Eye (tissue), 1 donor: ENCODE measurements around the gene UBA3.

Experiments used
- DNase-seq: peaks from one replicate; pipeline ENCODE4 v3.0.0-alpha.2; 2015

The UBA3 gene

DNA sequence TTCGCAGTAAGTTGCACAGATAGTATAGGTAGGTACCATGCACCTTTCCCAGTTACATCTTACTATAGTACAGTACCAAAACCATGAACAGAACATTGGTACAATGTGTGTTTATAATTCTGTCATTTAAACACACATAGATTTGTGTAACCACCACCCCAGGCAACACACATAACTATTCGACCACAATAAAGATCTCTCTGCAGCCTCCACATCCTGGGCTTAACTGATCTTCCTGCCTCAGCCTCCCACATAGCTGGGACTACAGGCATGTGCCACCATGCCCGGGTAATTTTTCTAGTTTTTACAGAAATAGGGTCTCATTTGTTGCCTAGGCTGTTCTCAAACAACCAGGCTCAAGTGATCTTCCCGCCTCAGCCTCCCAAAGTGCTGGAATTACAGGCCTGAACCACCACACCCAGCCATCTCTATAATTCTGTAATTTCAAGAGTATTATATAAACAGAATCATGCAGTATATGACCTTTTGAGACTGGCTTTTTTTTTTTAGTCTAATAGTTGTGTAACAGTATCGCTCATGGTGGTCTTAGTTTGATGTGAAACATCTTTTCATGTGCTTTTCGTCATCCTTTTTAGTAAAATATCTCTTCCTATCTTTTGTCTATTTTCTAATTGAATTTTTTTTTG, 14.7 kb downstream of the UBA3 start:
- DNase-seq: no peak

DNA sequence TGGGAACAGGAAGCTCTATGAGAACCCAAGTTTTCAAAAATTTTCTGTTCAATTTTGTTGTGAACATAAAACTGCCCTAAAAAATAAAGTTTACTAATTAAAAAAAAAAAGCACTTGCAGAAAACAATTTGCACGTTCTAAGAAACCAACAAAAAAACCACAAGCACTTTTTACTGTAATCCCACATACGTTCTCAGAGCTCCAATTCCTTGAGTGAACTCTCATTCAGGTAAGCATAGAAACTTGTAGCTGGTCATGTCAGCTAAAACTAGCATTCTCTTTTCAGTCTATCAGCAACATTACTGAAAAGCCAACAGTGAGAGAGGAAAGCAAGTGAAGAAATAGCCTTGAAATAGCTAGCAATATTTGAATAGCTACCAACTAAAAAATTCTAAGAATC, 16.5 kb downstream of the UBA3 start:
- DNase-seq: no peak

DNA sequence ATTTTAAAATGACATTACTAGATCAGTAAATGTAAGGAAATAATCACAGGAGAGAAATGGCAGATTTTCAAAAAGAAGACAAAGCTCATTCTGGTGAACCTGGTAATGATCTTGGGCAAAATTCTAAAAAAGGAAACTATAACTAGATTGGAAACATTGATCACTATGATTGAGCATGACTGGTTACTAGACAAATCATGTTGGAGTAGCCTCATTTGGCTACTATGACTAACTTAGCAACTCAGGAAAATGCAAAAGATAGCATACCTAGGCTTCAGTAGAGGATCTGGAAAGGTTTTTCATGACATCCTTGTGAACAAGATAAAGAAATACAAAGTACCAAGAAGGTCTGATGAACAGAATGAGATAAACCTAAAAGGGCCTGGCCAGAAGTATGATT, 20.5 kb downstream of the UBA3 start:
- DNase-seq: no peak

DNA sequence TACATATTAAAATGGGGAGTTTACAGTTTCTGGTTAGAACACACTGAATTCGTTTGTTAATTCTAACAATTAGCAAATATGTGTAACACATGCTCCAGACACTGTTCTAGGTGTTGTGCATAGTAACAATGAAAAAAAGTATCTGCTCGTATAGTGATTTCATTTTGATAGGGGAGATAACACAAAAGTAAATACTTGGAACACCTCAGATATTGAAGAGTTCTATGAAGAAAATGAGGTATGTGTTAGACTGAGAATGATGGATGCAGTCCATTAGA, 21.3 kb downstream of the UBA3 start:
- no peak for DNase-seq

DNA sequence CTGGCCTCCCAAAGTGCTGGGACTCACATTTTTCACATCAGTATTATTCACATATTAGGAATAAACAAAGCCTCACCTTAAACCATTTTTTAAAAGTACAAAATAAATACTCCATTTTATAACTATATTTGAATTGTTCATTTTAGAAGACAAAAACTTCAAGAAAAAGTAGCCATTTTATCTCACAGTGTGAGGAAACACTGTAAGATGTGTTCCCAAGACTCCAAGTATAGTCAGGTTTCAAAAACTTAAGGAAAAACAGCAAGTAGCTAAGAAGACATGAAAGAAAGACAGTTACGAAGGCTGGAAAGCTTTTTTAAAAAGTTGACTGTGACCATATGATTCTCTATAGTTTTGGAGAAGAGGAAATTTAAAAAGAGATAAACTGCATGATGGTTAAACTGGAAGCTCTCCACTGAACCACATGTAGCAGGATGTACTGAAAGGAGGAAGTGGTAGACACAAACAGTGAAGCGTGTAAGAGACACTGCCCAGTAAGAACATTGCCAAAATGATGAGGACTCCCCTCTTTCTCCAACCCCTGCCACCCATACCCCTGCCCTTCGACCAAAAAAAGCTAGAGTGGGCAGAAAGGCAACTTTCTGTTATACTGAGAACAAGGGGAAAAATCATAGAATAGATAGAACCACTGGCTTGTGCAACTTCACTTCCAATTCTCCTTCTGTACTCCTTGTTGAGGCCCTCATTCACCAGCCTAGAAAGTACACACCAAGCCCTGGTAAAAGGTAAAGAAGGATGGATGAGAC, 21.8 kb downstream of the UBA3 start:
- no peak for DNase-seq

DNA sequence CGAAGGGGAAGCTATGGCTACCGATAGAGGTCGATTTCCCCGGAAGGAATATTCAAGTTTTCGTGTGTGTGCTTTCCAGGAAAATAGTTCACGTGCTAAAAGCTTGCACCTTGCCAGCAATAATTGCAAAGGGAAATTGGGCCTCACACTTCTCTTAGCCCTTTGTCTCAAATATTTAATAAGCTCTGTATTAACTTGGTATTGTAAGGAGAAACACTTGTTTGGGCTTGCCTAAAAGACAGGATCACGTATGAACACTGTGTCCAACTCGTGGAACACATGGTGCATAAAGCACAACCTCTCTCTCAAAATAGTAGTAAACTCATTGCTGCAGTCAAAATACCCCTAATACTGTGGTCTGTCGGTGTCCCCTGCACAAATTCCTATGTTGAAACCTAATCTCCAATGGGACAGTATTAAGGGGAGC, 27.7 kb downstream of the UBA3 start:
- no peak for DNase-seq

DNA sequence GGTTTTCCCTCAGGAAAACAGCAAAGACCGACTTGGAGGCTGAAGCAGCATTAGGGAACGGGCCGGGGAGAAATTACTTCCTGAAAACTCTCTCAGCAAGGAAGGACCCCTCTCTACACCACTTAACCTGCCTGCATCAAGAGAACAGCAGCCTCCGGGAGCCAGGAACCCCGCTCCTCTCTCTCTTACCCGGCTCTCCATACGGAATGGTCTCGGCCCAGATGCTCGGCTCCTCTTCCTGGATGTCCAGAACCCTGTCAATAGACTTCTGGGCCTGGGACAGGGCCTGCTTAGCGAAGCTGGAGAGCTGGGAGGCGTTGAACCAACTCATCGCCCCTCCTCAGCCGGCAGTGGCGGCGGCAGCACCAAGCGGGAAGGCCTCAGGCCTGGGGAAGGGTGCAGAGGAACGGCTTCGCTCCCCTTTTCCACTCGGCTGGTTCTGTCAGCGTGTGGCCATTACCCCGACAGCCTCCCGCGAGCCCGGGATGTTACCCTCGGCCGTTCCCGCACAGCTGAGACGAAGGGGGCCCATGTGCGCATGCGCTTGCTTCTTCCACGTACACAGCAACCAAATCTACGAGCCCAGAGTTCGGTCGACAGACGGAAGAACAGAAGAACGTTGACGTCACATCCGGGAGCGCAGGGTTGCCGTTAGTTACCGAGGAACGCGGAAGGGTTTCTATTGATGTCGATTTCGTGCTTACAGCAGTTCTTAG, 28.3 kb downstream of the UBA3 start, which contains the start of gene TMF1:
TMF1 (minus strand) TSS at position 578 of the 716 bp plus-strand sequence; CDS start at position 331, 247 bp downstream.
- peak; percentile 100 for DNase-seq

DNA sequence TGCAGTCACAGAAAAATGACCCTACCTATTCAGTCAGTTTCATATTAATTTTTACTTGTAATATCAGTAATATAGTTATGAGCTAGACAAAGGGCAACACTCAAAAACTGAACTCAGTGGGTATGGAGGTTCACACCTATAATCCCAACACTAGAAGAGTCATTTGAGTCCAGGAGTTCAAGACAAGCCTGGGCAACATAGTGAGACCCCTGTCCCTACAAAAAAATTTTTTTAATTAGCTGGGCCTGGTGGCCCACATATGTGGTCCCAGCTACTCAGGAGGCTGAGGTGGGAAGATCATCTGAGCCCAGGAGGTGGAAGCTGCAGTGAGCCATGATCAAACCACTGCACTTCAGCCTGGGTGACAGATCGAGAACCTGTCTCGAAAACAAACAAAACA, 31.2 kb downstream of the UBA3 start:
- DNase-seq: no peak

DNA sequence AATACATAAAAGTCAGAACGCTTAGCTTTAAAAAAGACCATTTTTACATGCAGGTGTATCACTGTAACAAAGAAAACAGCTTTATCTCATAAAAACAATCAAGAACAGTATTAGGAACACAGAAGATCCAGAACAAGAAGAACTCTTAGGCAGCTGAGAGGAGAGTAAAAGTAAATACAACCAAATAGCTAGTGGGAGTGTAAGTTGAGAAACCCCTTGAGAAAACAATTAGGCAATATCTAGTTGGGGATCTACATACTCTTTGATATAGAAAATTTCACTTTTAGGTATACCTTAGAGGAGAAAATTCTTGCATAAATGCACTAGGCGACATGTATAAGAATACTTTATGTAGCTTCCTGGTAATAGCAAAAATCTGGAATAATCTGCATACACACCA, 35.6 kb downstream of the UBA3 start:
- DNase-seq: no peak

DNA sequence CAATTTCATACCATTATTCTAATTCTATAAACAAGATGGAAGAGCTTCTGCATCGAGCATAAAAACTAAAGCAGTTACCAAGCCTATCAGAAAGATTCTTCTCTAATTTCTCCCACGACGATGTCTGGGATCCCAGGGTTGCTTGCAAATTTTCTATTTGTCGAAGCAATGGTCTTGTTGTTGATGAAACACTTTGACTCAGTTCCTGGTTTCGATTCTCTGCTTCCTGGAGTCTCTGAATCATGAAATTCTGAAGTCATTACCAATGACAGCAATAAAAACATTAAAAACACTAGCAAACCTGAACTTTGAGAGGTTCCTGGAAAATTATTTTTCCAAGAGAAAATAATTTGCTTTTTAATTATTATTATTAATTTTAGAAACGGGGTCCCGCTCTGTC, 46.7 kb downstream of the UBA3 start:
- no peak for DNase-seq

DNA sequence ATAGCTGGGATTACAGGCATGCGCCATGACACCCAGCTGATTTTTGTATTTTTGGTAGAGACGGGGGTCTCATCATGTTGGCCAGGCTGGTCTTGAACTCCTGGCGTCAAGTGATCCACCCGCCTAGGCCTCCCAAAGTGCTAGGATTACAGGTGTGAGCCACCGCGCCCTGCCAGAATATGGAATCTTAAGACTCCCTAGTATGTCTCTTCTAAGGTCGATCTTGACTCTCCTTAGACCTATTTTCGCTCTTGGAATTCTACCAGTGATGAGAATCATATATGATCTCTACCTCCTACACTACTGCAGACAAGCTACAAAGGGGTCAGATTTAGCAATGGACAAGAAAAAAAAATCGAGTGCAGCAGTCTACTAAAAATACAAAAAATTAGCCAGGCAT, 47.4 kb downstream of the UBA3 start:
- DNase-seq: no peak

DNA sequence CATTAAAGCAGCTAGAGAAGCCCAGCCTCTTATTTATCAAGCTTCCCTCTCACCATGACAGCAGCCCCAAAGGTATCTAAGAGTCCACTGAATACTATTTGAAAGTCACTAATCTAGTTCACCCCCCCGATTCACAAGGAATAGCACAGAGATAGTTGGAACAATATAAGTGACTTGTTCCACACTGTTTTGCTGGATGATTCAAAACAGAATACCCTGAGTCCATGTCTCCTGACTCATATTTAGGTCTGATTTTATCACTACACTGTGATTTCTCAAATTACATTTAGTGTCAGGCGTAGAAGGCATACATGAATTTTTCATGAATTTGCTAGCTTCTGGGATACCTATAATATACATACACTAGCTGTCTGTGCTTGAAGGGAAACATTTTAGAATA, 48.0 kb downstream of the UBA3 start:
- no peak for DNase-seq

DNA sequence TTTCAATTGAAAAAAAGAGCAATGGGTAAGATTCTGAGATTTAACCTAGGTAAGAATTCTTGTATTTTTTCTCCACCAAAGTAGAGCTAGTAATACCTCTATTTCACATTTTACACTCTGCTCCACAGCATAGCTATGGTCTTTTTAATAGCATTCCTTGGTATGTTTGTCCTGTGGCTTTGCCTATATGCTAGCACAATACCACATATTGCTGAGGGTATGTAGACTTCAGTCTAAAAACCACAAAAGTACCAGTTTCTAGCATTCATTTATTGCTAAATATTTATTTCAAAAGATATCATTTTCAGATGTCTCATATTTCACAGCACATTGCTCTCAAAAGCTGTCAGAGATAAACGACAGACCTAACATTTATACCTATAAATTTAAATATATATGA, 48.5 kb downstream of the UBA3 start:
- no peak for DNase-seq

DNA sequence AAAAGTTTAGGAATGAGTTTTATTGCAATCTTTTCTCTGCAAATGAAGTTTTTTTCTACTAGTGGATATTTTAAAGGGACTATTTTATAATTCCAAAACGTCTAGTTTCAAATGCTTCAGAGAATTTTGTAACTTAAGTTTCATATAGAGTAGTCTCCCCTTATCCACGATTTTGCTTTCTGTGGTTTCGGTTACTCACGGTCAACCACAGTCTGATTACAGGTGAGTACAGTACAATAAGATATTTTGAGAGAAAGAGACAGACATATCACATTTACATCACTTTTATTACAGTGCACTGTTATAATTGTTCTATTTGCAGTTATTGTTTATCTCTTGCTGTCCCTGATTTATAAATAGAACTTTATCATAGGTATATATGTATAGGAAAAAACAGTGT, 59.3 kb downstream of the UBA3 start:
- DNase-seq: no peak

DNA sequence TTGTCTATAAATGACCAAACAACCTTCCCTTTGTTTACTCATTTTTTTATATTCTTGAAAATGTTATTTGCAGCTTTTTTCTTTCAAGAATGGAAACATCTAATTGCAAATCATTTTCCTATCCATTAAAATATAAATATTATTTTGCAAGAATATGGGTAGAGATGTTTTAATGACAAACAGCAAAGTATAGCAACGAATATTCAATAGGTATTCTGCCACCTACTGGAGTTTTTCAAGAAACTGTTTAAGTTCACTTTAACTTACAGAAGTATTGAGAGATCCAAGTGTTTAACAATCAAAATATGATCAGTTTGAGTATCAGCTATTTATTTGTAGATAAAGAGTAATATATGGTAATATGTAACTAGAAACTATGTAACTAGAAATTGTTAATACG, 59.7 kb downstream of the UBA3 start:
- DNase-seq: no peak

DNA sequence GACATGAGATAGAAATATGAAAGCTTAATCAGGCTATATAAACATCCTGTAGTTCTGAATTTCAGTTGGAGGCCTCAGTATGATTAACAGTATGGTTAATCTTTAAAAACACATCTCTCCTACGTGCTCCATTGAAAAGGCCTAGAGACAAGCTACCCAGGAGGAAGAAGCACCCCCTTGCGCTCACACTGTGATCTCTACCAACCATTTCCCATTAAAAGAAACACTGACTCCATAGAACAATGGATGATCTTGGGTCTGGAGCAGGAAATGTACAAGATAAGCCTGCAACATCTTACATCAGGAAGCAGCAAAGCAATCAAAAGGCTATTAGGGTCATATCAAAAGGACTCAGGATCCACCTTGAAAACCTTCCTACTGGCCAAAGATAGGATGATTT, 63.3 kb downstream of the UBA3 start:
- no peak for DNase-seq

DNA sequence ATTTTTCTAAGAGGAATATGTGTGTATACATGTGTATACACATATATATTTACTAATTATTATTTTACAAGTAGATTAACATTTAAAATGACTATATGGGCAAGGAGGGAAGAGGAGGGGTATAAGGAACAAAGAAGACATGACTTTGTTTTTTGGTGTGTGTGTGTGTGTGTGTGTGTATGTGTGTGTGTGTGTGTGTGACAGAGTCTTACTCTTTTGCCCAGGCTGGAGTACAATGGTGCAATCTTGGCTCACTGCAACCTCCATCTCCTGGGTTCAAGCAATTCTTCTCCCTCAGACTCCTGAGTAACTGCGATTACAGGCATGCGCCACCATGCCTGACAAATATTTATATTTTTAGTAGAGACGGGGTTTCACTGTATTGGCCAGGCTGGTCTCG, 64.1 kb downstream of the UBA3 start:
- no peak for DNase-seq

DNA sequence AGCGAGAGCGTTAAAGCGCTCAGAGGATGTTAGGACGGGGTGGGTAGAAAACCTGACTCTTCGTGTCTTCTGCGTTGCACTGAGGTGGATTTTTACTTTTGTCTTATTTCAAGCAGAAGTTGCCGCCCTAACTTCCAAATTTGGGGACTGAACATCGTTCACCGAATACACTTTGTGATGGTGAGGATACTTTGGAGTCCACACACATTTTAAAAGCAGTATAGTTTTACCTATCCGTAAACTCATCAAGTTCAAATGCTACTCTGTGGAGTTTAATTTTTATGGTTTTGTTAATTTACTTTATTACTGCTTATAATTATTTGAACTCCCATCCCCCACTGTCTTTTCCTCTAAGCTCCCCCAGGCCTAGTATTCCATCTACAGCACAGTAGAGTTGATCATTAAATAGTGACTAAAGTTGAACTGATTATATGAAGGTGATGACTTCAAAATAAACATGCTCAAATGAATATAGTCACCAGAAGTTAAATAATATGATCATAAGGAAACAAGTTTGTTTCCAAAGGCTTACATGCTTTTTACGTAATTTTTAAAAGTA, 66.1 kb downstream of the UBA3 start:
- no peak for DNase-seq

DNA sequence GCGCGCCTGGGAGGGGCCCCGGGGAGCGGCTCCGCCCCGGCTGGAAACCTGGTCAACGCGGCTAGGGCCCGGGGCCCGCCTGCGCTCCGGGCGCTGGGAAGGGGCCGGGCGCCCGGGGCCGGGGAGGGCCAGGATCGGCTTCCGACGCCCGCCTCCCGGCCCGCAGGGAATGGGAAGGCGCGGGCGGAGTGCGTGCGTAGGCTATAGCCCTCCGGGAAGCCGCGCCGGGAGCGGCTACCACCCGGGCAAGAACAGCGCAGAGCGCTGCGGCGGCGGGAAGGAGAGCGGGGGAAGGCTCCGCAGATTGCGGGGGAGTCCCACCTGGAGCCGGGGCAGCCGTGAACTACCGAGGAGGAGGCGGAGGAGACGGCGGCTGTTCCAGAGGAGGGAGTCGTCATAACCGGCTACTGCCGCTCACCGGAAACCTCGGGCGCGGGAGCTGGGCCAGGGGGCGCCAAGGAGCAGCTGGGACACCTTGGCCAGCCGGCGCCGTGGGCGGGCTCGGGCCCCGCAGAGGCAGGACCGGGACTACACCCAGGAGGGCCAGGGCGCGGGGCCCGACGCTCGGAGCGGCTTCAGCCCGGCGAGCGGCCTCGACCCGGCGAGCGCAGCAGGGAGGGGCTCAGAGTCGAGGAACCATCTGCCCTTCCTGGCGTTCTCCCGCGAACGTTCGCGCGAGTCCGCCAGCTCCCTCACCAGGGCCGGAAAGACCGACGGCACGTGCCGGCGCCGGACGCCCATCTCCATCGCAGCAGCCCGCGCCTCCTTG, 66.7 kb downstream of the UBA3 start, which contains the start of gene EOGT:
EOGT (minus strand) TSS at position 432 of the 769 bp plus-strand sequence. CDS start 3,838 bp downstream, outside the sequence.
- peak; percentile 91 for DNase-seq

DNA sequence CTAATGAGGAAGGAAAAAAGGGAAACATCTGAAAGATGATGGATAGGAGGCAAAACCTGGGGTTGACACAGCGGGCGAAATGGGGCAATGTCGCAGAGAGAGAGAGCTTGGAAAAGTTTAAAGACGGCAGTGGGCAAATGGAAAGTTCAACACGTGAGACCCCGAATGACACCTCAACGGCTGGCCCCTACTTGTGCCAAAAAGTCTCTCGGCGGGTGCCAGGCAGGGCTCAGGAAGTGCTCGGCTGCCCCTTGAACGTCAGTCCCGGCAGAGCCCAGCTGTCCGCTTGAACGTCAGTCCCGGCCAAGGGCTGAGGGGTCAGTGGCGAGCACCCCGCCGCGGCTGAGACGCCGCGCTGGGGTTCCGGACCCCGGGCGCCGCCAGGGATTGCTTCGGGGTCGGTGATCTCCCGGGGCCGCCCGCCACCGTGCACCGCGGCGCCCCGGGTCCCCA, 67.3 kb downstream of the UBA3 start:
- peak; percentile 72 for DNase-seq

DNA sequence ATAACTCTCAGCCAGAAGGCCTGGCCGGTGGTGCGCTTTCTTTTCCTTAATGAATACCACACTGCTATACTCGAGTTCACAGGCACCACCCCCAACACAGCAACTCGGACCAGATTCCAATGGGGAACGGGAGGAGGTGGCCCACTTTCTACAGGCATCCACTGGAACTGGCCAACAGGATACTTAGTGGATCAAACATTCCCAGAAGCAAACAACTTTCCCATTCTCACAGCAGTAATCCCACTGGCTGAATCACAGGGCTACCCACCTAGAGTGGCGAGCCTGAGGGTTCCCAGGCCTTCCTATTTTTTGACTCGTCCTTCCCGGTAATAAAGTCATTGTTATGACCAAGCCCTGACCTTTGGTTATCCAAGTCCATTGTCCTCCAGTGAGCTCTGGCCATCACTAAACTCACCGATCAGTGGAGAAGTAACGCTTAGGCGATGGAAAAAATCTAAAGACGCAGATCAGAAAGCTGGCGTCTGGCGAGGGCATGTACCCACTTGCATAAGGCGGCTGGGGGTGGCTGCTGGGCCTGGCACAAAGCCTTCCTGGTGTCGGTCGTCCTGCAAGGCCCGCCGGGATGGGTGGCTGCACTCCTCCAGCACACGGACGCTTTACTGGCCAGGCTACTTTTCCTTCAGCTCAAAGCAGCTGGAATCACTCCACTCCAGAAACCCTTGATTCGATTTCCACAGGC, 67.9 kb downstream of the UBA3 start:
- peak; percentile 58 for DNase-seq

DNA sequence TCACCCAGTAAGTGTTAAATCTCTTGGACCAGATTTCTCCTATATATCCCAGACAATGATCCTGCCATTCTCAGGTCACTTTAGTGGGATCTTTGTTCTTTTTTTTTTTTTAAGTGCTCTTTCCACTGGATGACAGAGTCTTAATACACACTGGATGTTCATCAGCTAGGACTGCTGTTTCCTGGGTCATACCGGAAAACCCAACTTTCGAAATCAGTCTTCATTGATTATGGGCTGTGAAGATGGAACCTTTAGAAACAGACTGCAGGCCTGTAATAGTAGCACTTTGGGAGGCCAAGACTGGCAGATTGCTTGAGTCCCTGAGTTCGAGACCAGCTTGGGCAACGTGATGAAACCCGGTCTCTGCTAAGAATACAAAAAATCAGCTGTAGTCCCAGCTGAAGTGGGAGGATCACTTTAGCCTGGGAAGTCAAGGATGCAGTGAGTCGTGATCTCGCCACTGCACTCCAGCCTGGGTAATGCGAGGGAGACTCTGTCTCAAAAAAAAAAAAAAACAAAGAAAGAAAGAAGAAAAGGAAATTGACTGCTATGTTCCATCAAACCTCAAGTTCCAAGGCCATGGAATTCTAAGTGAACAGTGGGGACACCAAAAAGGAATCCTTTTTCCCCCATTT, 69.0 kb downstream of the UBA3 start:
- no peak for DNase-seq
